Left ventricle myocardium superior (tissue), 1 donor: ENCODE data around the gene RUFY2. TPM values are rescaled to one million over a fixed set of nuclear protein-coding genes. Genes with fewer than 3 reads are reported as not detected.
"Not testable (repeated sequence)": the region's sequence is repeated elsewhere in the genome, so short reads cannot be mapped to it uniquely, and the experiment has no call there.

Experiments
- ATAC-seq: fragments of 200-7000 bp; cut with Tn5 transposase; one replicate; pipeline ENCODE4 v1.9.1; 2020; ENCODE audit warnings: mild to moderate bottlenecking, moderate library complexity
- DNase-seq: peaks from one replicate; pipeline ENCODE4 v3.0.0-alpha.2; 2020
- intact Hi-C: fragments of 100-400 bp; cut with micrococcal nuclease; formaldehyde crosslinking; loops from one replicate; pipeline ENCODE4 v1.11.0; 2022
- total RNA-seq: library from RNA; stranded (reverse); fragmentation: NEBNext Ultra II Directional; extraction: Animal tissue kit (Norgen Biotek cat#: 25700); gene quantifications from one replicate; pipeline ENCODE4 v1.2.1, GENCODE V29; 2021
- donor health status: DM: no; HTN: yes; CAD: no; lungs with severe emphysema.

RUFY2 gene
- total RNA-seq, 1 donor from 2014 or later, result 8.6 TPM

GRCh38 chr10:68331455-68332258, 75.4 kb downstream of the RUFY2 start, which contains the start of gene HNRNPH3:
Gene HNRNPH3 (plus strand): TSS chr10:68332064. CDS start chr10:68337222, 5,158 bp downstream.
- intact Hi-C loops, result no loop called here

GRCh38 chr10:68330852-68331454, 76.1 kb downstream of the RUFY2 start:
- ATAC-seq (peak; percentile 5), DNase-seq (peak; percentile 45)
- intact Hi-C loops, result no loop called here

More at GRCh38 chr10:68331455-68332258, 75.4 kb downstream of the RUFY2 start, which contains the start of gene HNRNPH3:
- peak; percentile 99 for DNase-seq
- peak; percentile 93 for ATAC-seq

- no peak for DNase-seq
Observed at GRCh38 chr10:68329506-68329861, 77.6 kb downstream of the RUFY2 start.

DNA sequence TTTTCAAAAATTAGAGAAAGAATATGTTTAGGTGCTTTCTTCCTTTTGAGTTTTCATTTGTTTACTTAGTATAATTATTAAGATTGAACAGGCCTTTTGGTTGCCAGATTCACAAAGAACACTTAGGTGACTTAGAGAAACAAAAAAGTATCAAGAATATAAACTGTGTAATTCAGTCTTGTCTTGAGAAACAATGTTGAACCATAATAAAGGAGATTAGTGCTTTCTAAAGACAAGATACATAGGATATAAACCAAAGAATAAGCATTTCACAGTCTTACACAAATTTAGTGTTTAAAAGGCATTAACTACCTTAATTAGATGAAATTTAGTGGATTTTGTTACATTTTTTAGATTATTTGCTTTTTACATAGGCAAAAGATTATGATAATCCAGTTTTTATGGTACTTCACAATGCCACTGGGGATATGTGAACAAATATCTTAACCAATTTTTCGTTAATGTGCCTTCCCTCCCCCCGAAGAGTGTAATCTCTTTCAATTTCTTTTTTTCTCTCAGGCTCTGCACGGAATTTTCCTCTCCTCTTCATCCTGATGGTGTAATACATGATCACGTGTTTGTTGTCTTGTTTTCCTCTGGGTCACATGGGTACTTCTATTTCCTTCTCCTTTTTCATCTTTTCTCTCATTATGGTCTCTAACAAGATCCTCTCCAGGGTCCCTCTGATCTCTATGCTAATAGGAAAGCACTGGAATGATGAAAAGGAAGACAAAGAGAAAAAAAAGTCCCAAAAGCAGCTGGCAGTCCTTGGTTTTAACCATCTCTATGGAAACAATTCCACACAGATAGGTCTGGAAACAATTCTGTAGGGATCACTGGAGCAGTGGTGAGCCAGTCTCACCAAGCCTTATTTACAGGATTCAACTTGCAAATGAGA, 78.9 kb downstream of the RUFY2 start:
- ATAC-seq (no peak), DNase-seq (no peak)
- intact Hi-C loops, result no loop called here

More at GRCh38 chr10:68329506-68329861, 77.6 kb downstream of the RUFY2 start:
- no peak for ATAC-seq
- intact Hi-C loops, result no loop called here

GRCh38 chr10:68324396-68324795, 82.7 kb downstream of the RUFY2 start:
- intact Hi-C loops, DNase-seq, ATAC-seq: not testable (repeated sequence)

- DNase-seq (no peak), ATAC-seq (no peak)
- intact Hi-C loops, result no loop called here
Observed at GRCh38 chr10:68318331-68319059, 88.6 kb downstream of the RUFY2 start.

DNA sequence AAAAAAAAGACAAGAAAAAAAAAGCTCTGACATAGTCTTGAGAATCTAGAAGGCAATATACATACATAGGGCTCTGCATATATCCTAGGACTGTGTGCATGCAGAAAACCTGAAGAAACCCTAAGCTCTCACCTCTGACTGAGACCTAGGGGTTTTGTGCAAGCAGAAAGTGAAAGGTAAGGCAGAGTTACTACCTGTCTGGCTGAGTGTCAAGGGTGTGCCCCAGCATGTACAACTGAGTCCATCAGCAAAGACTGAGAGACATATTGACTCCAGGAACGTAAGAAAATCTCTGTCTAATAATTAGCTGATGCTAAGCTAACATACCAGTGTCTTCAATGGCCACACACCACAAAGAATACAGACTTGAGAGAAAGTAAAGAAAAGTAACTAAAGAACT, 91.5 kb downstream of the RUFY2 start:
- ATAC-seq (no peak), DNase-seq (no peak)
- intact Hi-C loops, result no loop called here

DNA sequence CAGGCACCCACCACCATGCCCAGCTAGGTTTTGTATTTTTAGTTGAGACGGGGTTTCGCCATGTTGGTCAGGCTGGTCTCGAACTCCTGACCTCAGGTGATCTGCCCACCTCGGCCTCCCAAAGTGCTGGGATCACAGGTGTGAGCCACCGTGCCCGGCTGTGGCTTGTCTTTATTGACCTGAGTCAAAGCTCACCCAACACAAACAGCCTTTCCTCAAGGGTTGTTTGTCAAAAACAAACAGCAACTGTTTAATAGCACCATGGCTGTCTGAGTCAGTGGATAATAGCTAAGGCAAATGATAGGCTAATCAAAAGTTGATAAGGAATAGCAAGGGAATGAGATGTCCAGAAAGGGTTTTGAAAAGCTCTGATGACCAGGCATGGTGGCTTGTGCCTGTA, 92.1 kb downstream of the RUFY2 start:
- DNase-seq, intact Hi-C loops, ATAC-seq: not testable (repeated sequence)

DNA sequence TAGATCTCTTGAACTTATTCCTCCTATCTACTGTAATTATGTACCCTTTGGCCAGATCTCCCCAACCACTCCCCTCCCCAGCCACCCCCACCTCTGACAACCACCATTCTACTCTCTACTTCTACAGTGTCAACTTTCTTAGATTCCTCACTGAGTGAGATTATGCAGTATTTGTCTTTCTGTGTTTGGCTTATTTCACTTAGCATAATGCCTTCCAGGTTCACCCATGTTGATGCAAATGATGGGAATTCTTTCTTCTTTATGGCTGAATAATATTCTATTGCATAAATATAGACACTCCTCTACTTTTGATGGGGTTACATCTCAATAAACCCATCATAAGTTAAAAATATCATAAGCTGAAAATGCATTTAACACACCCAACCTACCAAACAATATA, 96.5 kb downstream of the RUFY2 start:
- no peak for ATAC-seq
- intact Hi-C loops, result no loop called here
- DNase-seq, result no peak

DNA sequence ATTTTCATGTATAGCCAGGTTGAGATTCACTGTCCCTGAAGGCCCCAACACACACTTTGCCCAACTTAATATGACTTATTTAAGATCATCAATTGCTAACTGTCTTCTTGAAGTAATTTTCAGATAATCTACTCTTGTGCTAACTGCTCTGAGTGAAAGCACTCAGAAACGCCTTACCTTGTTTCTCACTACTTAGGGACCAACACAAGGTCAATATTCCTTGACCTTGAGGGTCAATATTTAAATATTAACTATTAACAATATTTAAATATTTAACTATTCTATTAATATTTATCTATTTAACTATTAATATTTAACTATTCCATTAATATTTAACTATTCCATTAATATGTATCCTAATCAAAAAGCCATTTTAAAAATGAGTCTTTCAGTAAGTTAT, 101.2 kb downstream of the RUFY2 start:
- DNase-seq, result no peak
- ATAC-seq, result no peak
- intact Hi-C loops, result loop anchor here (10.0 kb wide), 1 partner anchor 91 kb away; no protein-coding TSS in a partner anchor

- no peak for ATAC-seq
- no peak for DNase-seq
- intact Hi-C loops, result loop anchor here (10.0 kb wide), 1 partner anchor 89 kb away; no protein-coding TSS in a partner anchor
Observed at GRCh38 chr10:68303849-68304412, 103.1 kb downstream of the RUFY2 start.

DNA sequence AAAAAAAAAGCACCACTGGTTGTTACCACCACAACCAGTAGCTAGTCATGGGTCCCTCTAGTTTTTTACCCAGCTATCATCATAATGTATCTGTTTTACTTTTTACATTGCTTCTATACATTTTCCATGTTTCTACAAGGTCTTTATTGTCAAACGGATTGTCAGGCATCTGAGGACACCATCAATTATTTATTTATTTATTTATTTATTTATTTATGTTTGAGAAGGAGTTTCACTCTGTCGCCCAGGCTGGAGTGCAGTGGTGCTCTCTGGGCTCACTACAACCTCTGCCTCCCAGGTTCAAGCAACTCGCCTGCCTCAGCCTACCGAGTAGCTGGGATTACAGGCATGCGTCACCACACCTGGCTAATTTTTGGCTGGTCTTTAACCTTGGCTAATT, 104.2 kb downstream of the RUFY2 start:
- DNase-seq (no peak), ATAC-seq (no peak)
- intact Hi-C loops, result loop anchor here (10.0 kb wide), 1 partner anchor 88 kb away; no protein-coding TSS in a partner anchor

DNA sequence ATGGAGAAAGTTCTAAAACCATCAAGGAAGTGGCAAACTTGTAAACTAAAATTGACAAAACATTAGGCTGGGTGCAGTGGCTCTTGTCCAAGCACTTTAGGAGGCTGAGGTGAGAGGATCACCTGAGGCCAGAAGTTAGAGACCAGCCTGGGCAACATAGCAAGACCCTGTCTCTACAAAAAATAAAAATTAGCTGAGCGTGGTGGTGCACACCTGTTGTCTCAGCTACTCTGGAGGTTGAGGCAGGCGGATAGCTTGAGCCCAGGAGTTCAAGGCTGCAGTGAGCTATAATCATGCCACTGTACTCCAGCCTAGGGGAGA, 104.6 kb downstream of the RUFY2 start:
- ATAC-seq (no peak), DNase-seq (no peak)
- intact Hi-C loops, result loop anchor here (10.0 kb wide), 1 partner anchor 88 kb away; no protein-coding TSS in a partner anchor

DNA sequence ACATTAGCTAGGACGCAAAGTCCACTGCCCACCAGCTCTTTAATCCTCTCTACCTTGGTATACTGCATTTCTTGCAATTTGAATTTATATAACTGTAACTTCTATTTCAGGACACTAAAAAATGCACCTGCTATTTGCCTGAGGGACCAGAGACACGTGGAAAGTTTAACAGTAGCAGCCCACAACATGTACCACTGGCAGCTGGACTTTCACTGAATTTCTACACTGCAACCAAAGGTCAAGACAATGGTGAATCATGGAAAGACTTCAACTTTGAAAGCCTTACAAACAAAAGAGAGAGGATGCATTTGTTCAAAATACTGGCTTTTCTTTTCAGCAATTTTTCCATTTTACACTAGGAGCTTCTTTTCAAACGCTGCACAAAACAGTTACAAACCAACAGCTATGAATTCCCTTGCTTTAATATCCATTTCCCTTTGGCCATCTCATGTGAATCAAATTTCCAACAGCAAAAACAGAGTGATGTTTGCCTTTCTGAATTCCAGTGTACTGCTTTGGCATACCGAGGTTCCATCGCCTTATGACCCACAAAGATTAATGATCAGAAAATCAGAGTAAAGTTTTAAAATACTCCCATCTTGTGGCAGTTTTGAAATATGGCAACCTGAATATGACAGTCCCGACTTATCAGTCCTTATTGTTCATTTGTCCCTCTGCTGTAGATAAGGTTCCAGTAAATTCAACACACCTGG, 105.1 kb downstream of the RUFY2 start:
- intact Hi-C loops, result loop anchor here (10.0 kb wide), 1 partner anchor 87 kb away; no protein-coding TSS in a partner anchor
- peak; percentile 76 for ATAC-seq
- no peak for DNase-seq

GRCh38 chr10:68301301-68301700, 105.8 kb downstream of the RUFY2 start:
- intact Hi-C loops, result loop anchor here (10.0 kb wide), 1 partner anchor 86 kb away; no protein-coding TSS in a partner anchor
- ATAC-seq (no peak), DNase-seq (no peak)

- intact Hi-C loops, result no loop called here
- no peak for ATAC-seq
- no peak for DNase-seq
Observed at GRCh38 chr10:68296843-68297663, 110.0 kb downstream of the RUFY2 start.
